Lower leg skin (tissue), 4 donors: ENCODE results near the gene PCDHGC3. TPM values are rescaled to one million over a fixed set of nuclear protein-coding genes. Genes with fewer than 3 reads are reported as not detected.

Experiments
- DNase-seq, 2 donors: peaks; one replicate each; pipeline ENCODE4 v3.0.0-alpha.2; 2019; ENCODE audit warnings: low spot score in 2 of 2
- H3K4me3 ChIP-seq: fragments of 200-600 bp; sonication (generic); 2 replicates; pipeline ENCODE4 v1.5.1; 2017; ENCODE audit warnings: mild to moderate bottlenecking, low read depth; ENCODE audit not compliant: poor library complexity, severe bottlenecking
- POLR2A ChIP-seq, 2 donors: fragments of 450-650 bp; IDR thresholded peaks; one replicate each; pipeline ENCODE4 v1.6.1; 2016 to 2017; ENCODE audit warnings: antibody characterized with exemption in 2 of 2, mild to moderate bottlenecking in 1 of 2, moderate library complexity in 1 of 2
- WGBS, 2 donors: methylation state at CpG; one replicate each; pipeline ENCODE4 v1.1.5; 2018; 5-methylcytosine and 5-hydroxymethylcytosine counted together
- intact Hi-C: fragments of 100-400 bp; cut with DNase I; formaldehyde crosslinking; loops from one replicate; pipeline ENCODE4 v1.15.0; 2023; ENCODE audit warnings: low total_unique reads
- total RNA-seq, 4 donors: library from RNA; depleted of rRNA; stranded (reverse); fragments of >200 nt; gene quantifications; one replicate each; pipeline ENCODE4 v1.1.0, GENCODE V29; 2016
- TF ChIP-seq, protein P1 (sequence below), 3 donors: fragments of 450-650 bp; IDR thresholded peaks; one replicate each; pipeline ENCODE4 v1.5.1; 2016; ENCODE audit warnings: antibody characterized with exemption in 3 of 3, mild to moderate bottlenecking in 3 of 3, moderate library complexity in 2 of 3

The PCDHGC3 gene
- total RNA-seq, 4 donors from 2014 or later, result 45.5 to 80.8 (median 49.7) TPM

DNA sequence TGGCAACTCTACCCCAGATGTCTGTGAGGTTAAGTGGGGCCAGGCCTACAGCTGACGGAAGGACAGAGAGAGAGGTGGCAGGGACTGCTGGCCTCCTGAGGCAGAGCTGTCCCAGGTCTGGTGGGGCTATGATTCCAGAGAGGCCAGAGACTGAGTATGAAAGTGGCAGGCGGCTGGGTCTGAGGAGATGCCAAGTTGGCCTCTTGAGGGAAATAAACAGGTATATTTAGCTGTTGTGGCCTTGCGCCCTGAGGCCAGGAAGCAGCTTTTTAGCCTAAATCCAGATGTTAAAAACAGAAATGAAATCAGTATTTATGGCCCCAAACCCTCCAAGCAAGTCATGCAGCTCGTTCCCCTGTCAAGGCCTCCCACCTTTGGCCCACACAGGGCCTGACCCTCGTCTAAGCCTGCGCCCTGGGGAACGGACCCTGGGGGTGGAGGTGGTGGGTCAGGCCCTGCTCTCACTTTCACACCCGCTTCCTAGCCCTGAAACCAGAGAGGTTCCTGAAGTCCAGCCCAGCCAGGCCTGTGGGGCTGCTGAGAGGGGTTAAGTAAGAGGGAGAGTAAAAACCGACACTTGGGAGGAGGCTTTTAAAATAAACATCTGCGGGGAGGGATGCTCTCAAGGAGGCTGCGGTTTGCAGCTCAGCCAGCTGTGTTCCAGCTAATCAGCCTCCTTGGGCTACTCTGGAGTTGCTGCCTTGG is 31.8 kb downstream of the PCDHGC3 start:
- H3K4me3 ChIP-seq, result no peak overlapping the region
- no peak for DNase-seq
- WGBS, 2 donors, result 48 to 53% methylated on average over 11 of the region's 11 CpGs
- intact Hi-C loops, result no loop called here
- no peak for TF ChIP-seq POLR2A (IDR thresholded peaks at IDR 0.05)
- TF ChIP-seq, protein P1, sequence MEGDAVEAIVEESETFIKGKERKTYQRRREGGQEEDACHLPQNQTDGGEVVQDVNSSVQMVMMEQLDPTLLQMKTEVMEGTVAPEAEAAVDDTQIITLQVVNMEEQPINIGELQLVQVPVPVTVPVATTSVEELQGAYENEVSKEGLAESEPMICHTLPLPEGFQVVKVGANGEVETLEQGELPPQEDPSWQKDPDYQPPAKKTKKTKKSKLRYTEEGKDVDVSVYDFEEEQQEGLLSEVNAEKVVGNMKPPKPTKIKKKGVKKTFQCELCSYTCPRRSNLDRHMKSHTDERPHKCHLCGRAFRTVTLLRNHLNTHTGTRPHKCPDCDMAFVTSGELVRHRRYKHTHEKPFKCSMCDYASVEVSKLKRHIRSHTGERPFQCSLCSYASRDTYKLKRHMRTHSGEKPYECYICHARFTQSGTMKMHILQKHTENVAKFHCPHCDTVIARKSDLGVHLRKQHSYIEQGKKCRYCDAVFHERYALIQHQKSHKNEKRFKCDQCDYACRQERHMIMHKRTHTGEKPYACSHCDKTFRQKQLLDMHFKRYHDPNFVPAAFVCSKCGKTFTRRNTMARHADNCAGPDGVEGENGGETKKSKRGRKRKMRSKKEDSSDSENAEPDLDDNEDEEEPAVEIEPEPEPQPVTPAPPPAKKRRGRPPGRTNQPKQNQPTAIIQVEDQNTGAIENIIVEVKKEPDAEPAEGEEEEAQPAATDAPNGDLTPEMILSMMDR (IDR thresholded peaks at IDR 0.05), result no peak

DNA sequence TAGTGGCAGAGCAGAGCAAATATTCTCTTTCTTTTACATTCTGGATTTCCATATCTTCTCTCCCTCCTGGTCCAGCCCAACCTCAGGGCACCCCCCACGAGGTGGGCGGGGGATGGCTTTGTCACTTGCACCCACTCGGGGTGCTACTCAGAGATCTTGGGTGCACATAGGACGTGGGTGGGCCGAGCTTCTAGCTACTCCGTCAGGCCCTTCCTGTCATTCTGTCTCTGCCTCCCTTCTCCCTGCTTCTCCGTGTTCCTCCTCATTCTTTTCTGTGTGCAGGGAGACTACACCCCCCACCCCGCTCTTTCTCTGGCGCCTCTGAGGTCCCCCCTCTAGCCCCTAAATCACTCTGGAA is 32.7 kb downstream of the PCDHGC3 start:
- intact Hi-C loops, result no loop called here
- H3K4me3 ChIP-seq, result no peak overlapping the region
- DNase-seq, result no peak
- TF ChIP-seq, protein P1 (IDR thresholded peaks at IDR 0.05), result no peak
- TF ChIP-seq POLR2A (IDR thresholded peaks at IDR 0.05), result no peak
- 43 to 47% methylated on average over 9 of the region's 9 CpGs for WGBS, 2 donors

DNA sequence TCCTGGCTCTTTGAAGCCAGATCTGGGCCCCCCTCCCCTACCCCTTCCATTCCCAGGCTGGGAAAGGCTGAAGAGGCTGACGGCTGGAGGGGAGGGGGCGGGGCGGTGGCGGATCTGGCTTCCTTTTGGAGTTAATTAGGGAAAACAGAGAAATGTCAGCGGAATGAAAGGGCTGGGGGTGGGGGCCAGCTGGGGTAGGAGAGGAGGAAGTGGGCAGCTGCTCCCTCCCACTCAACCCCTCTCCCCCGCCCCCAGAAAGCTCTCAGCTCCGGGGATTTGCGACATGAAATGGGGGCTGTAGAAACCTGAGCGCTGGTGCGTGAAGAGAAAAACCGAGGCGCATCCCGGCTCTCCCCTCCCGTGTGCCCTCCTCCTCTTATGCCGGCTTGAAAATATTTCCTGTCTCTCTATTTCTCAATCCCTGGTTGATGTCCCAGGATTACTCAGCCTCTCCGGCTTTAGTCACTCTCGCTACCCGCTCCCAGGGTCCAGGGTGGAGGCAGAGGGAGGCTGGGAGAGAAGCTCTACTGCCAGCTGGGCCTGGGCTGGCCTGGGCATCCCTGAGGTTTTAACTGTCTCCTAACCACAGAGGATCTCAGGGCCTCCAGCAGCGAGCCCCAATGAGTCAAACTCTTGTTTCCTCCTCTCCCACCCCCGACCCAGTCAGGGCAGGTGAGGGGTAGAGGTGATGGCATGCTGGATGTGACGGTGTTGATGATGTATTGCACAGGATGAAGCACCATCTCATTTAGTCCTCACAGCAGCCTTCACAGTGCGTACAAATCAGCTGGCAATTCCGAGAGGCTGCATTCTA is 33.2 kb downstream of the PCDHGC3 start:
- 38 to 49% methylated on average over 23 of the region's 23 CpGs for WGBS, 2 donors
- intact Hi-C loops, result no loop called here
- peak; percentile 66 to 93 for DNase-seq
- TF ChIP-seq, protein P1 (IDR thresholded peaks at IDR 0.05), result no peak
- TF ChIP-seq POLR2A (IDR thresholded peaks at IDR 0.05), result no peak
- no peak overlapping the region for H3K4me3 ChIP-seq

DNA sequence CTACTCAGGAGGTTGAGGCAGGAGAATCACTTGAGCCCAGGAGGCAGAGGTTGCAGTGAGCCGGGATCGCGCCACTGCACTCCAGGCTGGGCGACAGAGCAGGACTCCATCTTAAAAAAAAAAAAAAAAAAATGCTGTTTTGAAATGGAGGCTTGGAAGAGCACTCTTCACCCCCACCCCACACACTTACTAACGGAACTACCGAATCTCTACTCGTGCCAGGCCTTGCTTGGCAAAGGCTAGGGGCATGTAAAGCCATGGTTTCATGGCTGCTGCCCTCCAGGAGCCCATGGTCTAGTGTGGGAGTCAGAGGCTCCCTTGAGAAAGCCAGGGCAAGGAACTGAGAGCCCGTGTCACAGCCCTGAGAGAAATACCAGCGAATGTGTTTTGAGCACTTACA is 34.4 kb downstream of the PCDHGC3 start:
- 74 to 80% methylated on average over 9 of the region's 9 CpGs for WGBS, 2 donors
- intact Hi-C loops, result no loop called here
- no peak for DNase-seq
- H3K4me3 ChIP-seq, result no peak overlapping the region
- TF ChIP-seq POLR2A (IDR thresholded peaks at IDR 0.05), result no peak
- TF ChIP-seq, protein P1 (IDR thresholded peaks at IDR 0.05), result no peak

DNA sequence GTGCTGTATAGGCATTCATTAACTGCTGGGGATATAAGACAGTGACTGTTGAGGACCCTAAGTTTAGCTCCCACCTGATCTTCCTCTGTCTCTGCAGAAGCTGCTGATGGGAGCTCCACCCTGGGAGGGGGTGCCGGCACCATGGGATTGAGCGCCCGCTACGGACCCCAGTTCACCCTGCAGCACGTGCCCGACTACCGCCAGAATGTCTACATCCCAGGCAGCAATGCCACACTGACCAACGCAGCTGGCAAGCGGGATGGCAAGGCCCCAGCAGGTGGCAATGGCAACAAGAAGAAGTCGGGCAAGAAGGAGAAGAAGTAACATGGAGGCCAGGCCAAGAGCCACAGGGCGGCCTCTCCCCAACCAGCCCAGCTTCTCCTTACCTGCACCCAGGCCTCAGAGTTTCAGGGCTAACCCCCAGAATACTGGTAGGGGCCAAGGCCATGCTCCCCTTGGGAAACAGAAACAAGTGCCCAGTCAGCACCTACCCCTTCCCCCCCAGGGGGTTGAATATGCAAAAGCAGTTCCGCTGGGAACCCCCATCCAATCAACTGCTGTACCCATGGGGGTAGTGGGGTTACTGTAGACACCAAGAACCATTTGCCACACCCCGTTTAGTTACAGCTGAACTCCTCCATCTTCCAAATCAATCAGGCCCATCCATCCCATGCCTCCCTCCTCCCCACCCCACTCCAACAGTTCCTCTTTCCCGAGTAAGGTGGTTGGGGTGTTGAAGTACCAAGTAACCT is 35.3 kb downstream of the PCDHGC3 start:
- WGBS, 2 donors, result 90 to 94% methylated on average over 12 to 14 of the region's 14 CpGs
- no peak for TF ChIP-seq POLR2A (IDR thresholded peaks at IDR 0.05)
- TF ChIP-seq, protein P1 (IDR thresholded peaks at IDR 0.05), result no peak
- H3K4me3 ChIP-seq, result no peak overlapping the region
- intact Hi-C loops, result no loop called here
- DNase-seq, result peak in 1 of 2 donors; percentile 79
